GM21619 (cell line): ENCODE measurements around the gene OTX2.

Experiments used
- ATAC-seq: cut with Tn5 transposase; IDR thresholded peaks from one replicate; pipeline ENCODE4 v1.9.1; 2021; ENCODE audit not compliant: unreplicated experiment

Gene OTX2

GRCh38 chr14:56810147-56810719, at the start of gene OTX2:
TSS of gene OTX2 (minus strand) at chr14:56810479. CDS start at chr14:56805456, 5,023 bp downstream.
- no peak for ATAC-seq

- no peak for ATAC-seq
Measured at GRCh38 chr14:56858422-56858821, 48.1 kb upstream of the OTX2 start.

- ATAC-seq: no peak
Measured at GRCh38 chr14:56857216-56857615, 46.9 kb upstream of the OTX2 start.

- no peak for ATAC-seq
Measured at GRCh38 chr14:56855891-56856461, 45.7 kb upstream of the OTX2 start.

- ATAC-seq: no peak
Measured at GRCh38 chr14:56854325-56854724, 44.0 kb upstream of the OTX2 start.

- ATAC-seq: no peak
Measured at GRCh38 chr14:56846970-56847930, 37.0 kb upstream of the OTX2 start.

- no peak for ATAC-seq
Measured at GRCh38 chr14:56844406-56845002, 34.2 kb upstream of the OTX2 start.

GRCh38 chr14:56841611-56842010, 31.3 kb upstream of the OTX2 start:
- ATAC-seq: no peak

- no peak for ATAC-seq
Measured at GRCh38 chr14:56840221-56840620, 29.9 kb upstream of the OTX2 start.

GRCh38 chr14:56829151-56829550, 18.9 kb upstream of the OTX2 start:
- ATAC-seq: no peak

GRCh38 chr14:56826214-56826613, 15.9 kb upstream of the OTX2 start:
- no peak for ATAC-seq

- ATAC-seq: no peak
Measured at GRCh38 chr14:56821805-56822610, 11.7 kb upstream of the OTX2 start.

GRCh38 chr14:56821177-56821576, 10.9 kb upstream of the OTX2 start:
- ATAC-seq: no peak

GRCh38 chr14:56817396-56817921, 7.2 kb upstream of the OTX2 start:
- no peak for ATAC-seq

GRCh38 chr14:56816574-56817391, 6.5 kb upstream of the OTX2 start:
- no peak for ATAC-seq

- ATAC-seq: no peak
Measured at GRCh38 chr14:56815745-56816144, 5.5 kb upstream of the OTX2 start.

GRCh38 chr14:56814969-56815700, 4.9 kb upstream of the OTX2 start:
- no peak for ATAC-seq

GRCh38 chr14:56814519-56814959, 4.3 kb upstream of the OTX2 start:
- ATAC-seq: no peak

GRCh38 chr14:56813143-56813551, 2.9 kb upstream of the OTX2 start:
- ATAC-seq: no peak
